NCI-H748 treated with DMSO at 0.1 percent for 48 hours (cell line): ENCODE results near the gene NIPBL.
"Not testable (repeated sequence)": the region's sequence is repeated elsewhere in the genome, so short reads cannot be mapped to it uniquely, and the experiment has no call there.

ENCODE experiments used
- DNase-seq: peaks from one replicate; lab custom pipeline; 2025; lab: John Stamatoyannopoulos, UW

Gene NIPBL

GRCh38 chr5:36945687-36946086 is 69.1 kb downstream of the NIPBL start:
- DNase-seq, result no peak

GRCh38 chr5:36946101-36946500 is 69.5 kb downstream of the NIPBL start:
- no peak for DNase-seq

GRCh38 chr5:36948041-36948440 is 71.5 kb downstream of the NIPBL start:
- no peak for DNase-seq

- no peak for DNase-seq
These were observed 72.1 kb downstream of the NIPBL start for GRCh38 chr5:36948650-36949049.

GRCh38 chr5:36949593-36949992 is 73.0 kb downstream of the NIPBL start:
- no peak for DNase-seq

GRCh38 chr5:36950586-36951457 is 74.3 kb downstream of the NIPBL start:
- no peak for DNase-seq

GRCh38 chr5:36953043-36953442 is 76.5 kb downstream of the NIPBL start:
- no peak for DNase-seq

GRCh38 chr5:36957953-36958537 is 81.5 kb downstream of the NIPBL start:
- DNase-seq, result no peak

- no peak for DNase-seq
These were observed 82.0 kb downstream of the NIPBL start for GRCh38 chr5:36958612-36959011.

GRCh38 chr5:36965179-36965578 is 88.6 kb downstream of the NIPBL start:
- DNase-seq, result no peak

- no peak for DNase-seq
These were observed 93.3 kb downstream of the NIPBL start for GRCh38 chr5:36969700-36970395.

GRCh38 chr5:36978196-36978595 is 101.6 kb downstream of the NIPBL start:
- DNase-seq, result no peak

- no peak for DNase-seq
These were observed 105.6 kb downstream of the NIPBL start for GRCh38 chr5:36982146-36982545.

GRCh38 chr5:36985387-36985786 is 108.8 kb downstream of the NIPBL start:
- no peak for DNase-seq

GRCh38 chr5:36988396-36988795 is 111.8 kb downstream of the NIPBL start:
- DNase-seq, result no peak

- no peak for DNase-seq
These were observed 122.0 kb downstream of the NIPBL start for GRCh38 chr5:36998578-36998977.

GRCh38 chr5:37002176-37002751 is 125.7 kb downstream of the NIPBL start:
- DNase-seq, result no peak

- no peak for DNase-seq
These were observed 128.7 kb downstream of the NIPBL start for GRCh38 chr5:37005252-37005651.

GRCh38 chr5:37005946-37006540 is 129.5 kb downstream of the NIPBL start:
- DNase-seq, result peak; percentile 39

GRCh38 chr5:37013181-37013580 is 136.6 kb downstream of the NIPBL start:
- DNase-seq, result not testable (repeated sequence)

- no peak for DNase-seq
These were observed 137.8 kb downstream of the NIPBL start for GRCh38 chr5:37014321-37014720.
